ENCODE measurements around the gene DENND11. TPM values are rescaled to one million over a fixed set of nuclear protein-coding genes. Genes with fewer than 3 reads are reported as not detected.

DENND11 gene
- total RNA-seq, 4 donors from 2014 or later: 12.4 to 28.4 (median 19.6) TPM

- ATAC-seq (ENCODE audit: low FRiP score) (no peak), DNase-seq (ENCODE audit: low spot score) (no peak)
- no peak for TF ChIP-seq CTCF (IDR thresholded peaks at IDR 0.05)
Measured at GRCh38 chr7:141737118-141737835, 35.3 kb upstream of the DENND11 start.

DNA sequence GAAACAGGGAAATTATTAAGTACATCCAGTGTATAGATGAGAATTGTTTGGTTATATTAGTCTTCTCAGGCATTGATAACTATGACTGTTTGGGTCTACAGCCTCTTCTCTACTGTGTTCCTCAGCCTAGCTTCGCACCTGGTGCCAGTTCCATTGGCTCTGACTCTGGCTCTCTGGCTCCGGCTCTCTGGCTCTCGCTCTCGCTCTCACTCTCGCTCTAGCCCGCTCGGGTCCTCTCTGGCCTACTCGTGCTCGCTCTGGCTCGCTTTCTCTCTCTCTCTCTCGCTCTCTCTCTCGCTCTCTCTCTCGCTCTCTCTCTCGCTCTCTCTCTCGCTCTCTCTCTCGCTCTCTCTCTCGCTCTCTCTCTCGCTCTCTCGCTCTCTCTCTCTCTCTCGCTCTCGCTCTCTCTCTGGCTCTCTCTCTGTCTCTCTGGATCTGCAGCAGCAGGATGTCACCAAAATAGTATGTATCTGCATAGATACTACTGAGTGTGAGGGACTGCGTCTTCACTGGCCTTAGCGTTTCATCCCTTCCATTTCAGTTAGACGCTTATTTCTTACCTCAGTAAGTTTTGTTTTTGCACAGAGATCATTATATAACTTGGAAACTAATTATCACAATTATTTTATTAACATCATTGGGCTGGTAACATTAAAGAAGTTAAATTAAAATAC lies 29.6 kb upstream of the DENND11 start:
- ATAC-seq (ENCODE audit: low FRiP score): no peak

DNA sequence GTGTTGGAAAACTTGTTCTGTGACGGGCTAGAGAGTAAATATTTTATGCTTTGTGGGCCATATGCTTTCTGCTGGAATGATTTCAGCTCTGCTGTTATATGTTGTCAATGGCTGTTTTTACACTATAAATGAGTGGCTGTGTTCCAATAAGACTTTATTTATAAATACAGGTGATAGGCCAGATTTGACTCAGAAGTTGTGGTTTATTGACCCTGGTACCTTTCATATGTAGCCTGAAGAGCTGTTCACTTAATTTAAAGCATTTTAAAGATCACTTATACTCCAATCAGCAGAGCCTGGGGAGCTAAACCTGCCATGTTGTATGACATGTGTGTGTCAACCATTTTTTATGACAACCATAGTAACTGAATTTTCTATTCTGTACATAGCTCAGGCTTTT lies 27.1 kb upstream of the DENND11 start:
- no peak for TF ChIP-seq CTCF (IDR thresholded peaks at IDR 0.05)
- DNase-seq (ENCODE audit: low spot score) (no peak), ATAC-seq (ENCODE audit: low FRiP score) (no peak)

More for the DNA sequence above, 29.6 kb upstream of the DENND11 start:
- TF ChIP-seq CTCF (IDR thresholded peaks at IDR 0.05): no peak
- DNase-seq (ENCODE audit: low spot score): no peak

GRCh38 chr7:141722529-141722928 lies 20.6 kb upstream of the DENND11 start:
- TF ChIP-seq CTCF (IDR thresholded peaks at IDR 0.05): no peak
- DNase-seq (ENCODE audit: low spot score) (no peak), ATAC-seq (ENCODE audit: low FRiP score) (no peak)

DNA sequence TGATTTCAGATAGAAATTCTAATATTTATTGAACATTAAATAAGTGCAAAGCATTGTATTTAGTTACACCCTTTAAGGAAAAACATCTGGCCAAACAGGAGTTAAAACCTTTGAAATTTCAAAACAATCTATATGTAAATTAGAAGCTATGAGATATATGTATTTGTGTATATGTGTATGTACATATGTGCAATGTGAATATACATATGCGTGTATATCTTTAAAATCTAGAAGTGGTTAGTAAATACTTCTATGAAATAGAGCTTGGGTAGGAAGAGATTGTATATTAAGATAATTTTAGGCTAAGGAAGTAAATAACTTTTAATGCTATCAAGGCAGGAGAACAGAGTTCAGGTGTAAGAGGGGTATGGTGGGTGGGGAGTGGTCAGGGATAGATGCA lies 15.5 kb upstream of the DENND11 start:
- ATAC-seq (ENCODE audit: low FRiP score) (no peak), DNase-seq (ENCODE audit: low spot score) (no peak)
- no peak for TF ChIP-seq CTCF (IDR thresholded peaks at IDR 0.05)

GRCh38 chr7:141715794-141716689 lies 14.1 kb upstream of the DENND11 start:
- no peak for DNase-seq (ENCODE audit: low spot score)
- no peak for TF ChIP-seq CTCF (IDR thresholded peaks at IDR 0.05)
- no peak for ATAC-seq (ENCODE audit: low FRiP score)

All from omental fat pad (tissue), 4 donors.